ENCODE results near the gene CTSS. TPM values are rescaled to one million over a fixed set of nuclear protein-coding genes. Genes with fewer than 3 reads are reported as not detected.

CTSS gene
- total and polyA plus RNA-seq, 2 experiments from 2014 or later: 1.0 to 2.5 TPM

DNA sequence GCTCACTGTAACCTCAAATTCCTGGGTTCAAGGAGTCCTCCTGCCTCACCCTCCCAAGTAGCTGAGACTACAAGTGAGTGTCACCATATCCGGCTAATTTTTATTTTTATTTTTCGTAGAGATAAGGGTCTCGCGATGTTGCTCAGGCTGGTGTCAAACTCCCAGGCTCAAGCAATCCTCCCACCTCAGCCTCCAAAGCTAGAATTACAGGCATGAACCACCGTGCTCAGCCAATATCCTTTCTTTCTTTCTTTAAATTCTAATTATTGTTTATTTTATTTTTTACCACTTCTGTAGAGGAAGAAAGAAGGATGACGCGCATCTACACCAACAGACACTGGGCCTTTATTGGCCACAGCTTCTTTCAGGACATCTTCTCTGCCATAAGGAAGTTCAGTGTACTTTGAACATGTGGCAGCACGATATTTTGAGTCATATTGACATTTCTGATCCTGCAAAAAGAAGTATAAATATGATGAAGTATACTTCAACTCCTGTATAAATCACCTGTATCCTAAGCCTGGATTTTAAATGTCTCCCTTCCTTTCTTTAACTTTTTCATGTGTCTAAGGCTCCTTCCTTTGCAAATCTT is 15.8 kb downstream of the CTSS start:
- no peak overlapping the region for H2AFZ ChIP-seq
- no peaks in the 10 kb centered on the region for H3K27me3 ChIP-seq (replicated peaks; ENCODE audit: insufficient read depth)
- no peaks in the 10 kb centered on the region for H3K79me2 ChIP-seq (ENCODE audit: insufficient read depth)
- WGBS, 2 experiments (ENCODE audit: low coverage in 1 of 2, low lambda C conversion rate in 2 of 2, missing lambda C conversion rate in 2 of 2): 88 to 95% methylated on average over 8 of the region's 8 CpGs
- no peak overlapping the region for H3K4me2 ChIP-seq (ENCODE audit: unreplicated experiment)
- H3K4me3 ChIP-seq: no peak overlapping the region
- TF ChIP-seq EZH2phosphoT487 (IDR thresholded peaks at IDR 0.05; ENCODE audit: insufficient read depth, low read depth) (no peak), EZH2 (IDR thresholded peaks at IDR 0.05; ENCODE audit: insufficient read depth, poor library complexity, severe bottlenecking) (no peak)
- no peaks in the 10 kb centered on the region for H3F3A ChIP-seq (ENCODE audit: insufficient read depth)
- DNase-seq: no peak
- no peaks in the 10 kb centered on the region for H3K36me3 ChIP-seq (ENCODE audit: low read depth)
- H3K9me2 ChIP-seq (ENCODE audit: insufficient read depth): no peaks in the 10 kb centered on the region
- H3K4me1 ChIP-seq (ENCODE audit: insufficient read depth): no peaks in the 10 kb centered on the region
- no peaks in the 10 kb centered on the region for H4K20me1 ChIP-seq (ENCODE audit: insufficient read depth)
- no peak overlapping the region for H3K9ac ChIP-seq
- in situ Hi-C loops (cut with MboI): no loop called here
- no peaks in the 10 kb centered on the region for H3K9me3 ChIP-seq (ENCODE audit: low read depth)
- no peak overlapping the region for H3K27ac ChIP-seq

DNA sequence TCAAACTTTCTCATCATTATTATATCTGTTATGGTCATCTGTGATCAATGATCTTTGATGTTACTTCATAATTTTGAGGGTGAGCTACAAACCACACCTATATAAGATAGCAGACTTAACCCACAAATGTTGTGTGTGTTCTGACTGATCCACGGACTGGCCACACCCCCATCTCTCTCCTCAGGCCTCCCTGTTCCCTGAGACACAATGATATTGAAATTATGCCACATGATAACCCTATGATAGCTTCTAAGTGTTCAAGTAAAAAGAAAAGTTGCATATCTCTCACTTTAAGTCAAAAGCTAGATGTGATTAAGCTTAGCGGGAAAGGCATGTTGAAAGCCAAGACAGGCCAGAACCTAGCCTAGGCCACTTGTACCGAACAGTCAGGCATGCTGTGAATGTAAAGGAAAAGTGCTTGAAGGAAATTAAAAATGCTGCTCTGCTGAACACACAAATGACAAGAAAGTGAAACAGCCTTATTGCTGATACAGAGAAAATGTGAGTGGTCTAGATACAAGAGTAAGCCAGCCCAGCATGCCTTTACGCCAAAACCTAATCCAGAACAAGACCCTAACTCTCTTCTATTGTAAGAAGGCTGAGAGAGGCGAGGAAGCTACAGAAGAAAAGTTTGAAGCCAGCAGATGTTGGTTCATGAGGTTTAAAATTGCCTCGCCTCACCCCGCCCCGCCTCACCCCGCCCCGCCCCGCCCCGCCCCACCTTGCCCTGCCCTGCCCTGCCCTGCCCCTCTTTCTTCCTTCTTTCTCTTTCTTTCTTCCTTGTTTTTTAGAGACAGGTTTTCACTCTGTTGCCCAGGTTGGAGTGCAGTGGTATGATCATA is 16.5 kb downstream of the CTSS start:
- Histone ChIP-seq H3K79me2 (ENCODE audit: insufficient read depth) (no peaks in the 10 kb centered on the region), H4K20me1 (ENCODE audit: insufficient read depth) (no peaks in the 10 kb centered on the region), H3K27ac (no peak overlapping the region), H3K4me3 (no peak overlapping the region), H3K4me2 (ENCODE audit: unreplicated experiment) (no peak overlapping the region), H3K9me2 (ENCODE audit: insufficient read depth) (no peaks in the 10 kb centered on the region), H3K9me3 (ENCODE audit: low read depth) (no peaks in the 10 kb centered on the region), H3F3A (ENCODE audit: insufficient read depth) (no peaks in the 10 kb centered on the region), H3K36me3 (ENCODE audit: low read depth) (no peaks in the 10 kb centered on the region), H3K9ac (no peak overlapping the region), H2AFZ (no peak overlapping the region), H3K4me1 (ENCODE audit: insufficient read depth) (no peaks in the 10 kb centered on the region), H3K27me3 (replicated peaks; ENCODE audit: insufficient read depth) (no peaks in the 10 kb centered on the region)
- DNase-seq: no peak
- TF ChIP-seq EZH2phosphoT487 (IDR thresholded peaks at IDR 0.05; ENCODE audit: insufficient read depth, low read depth) (no peak), EZH2 (IDR thresholded peaks at IDR 0.05; ENCODE audit: insufficient read depth, poor library complexity, severe bottlenecking) (no peak)
- WGBS, 2 experiments (ENCODE audit: low coverage in 1 of 2, low lambda C conversion rate in 2 of 2, missing lambda C conversion rate in 2 of 2): 86 to 92% methylated on average over 5 to 12 of the region's 12 CpGs
- in situ Hi-C loops (cut with MboI): no loop called here

DNA sequence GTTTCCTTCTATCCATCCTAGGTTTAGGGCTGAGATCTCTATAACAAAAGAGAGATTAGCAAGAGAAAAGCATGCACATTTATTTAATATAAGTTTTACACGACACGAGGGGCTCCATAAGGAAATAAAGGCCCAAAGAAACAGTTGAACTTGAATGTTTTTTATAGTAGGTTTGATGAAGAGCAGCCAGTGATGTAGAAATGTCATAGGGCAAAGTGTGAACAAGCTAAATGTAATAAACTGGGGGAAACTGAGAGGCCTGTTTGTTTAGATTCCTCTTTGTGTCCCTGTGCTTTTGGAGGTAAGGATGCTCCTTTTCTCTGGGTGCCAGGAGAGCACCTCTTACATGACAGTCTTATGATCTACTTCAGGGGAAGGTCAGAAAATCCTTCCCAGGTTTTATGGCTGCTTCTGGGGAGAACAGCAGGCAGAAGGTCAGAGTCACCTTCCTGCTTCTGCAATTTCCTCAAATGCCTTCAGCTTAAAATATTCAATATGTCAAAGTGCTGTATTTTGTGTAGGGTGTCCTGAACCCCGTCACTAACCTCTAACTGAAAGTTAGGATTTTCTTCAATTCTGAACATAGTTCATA is 35.4 kb downstream of the CTSS start:
- DNase-seq: no peak
- H2AFZ ChIP-seq: no peak overlapping the region
- TF ChIP-seq EZH2phosphoT487 (IDR thresholded peaks at IDR 0.05; ENCODE audit: insufficient read depth, low read depth) (no peak), EZH2 (IDR thresholded peaks at IDR 0.05; ENCODE audit: insufficient read depth, poor library complexity, severe bottlenecking) (no peak)
- no peak overlapping the region for H3K4me3 ChIP-seq
- in situ Hi-C loops (cut with MboI): no loop called here
- H3F3A ChIP-seq (ENCODE audit: insufficient read depth): no peaks in the 10 kb centered on the region
- H3K4me2 ChIP-seq (ENCODE audit: unreplicated experiment): no peak overlapping the region
- no peaks in the 10 kb centered on the region for H3K4me1 ChIP-seq (ENCODE audit: insufficient read depth)
- 72 to 81% methylated on average over 3 of the region's 3 CpGs for WGBS, 2 experiments (ENCODE audit: low coverage in 1 of 2, low lambda C conversion rate in 2 of 2, missing lambda C conversion rate in 2 of 2)
- H3K27me3 ChIP-seq (replicated peaks; ENCODE audit: insufficient read depth): no peaks in the 10 kb centered on the region
- H3K9ac ChIP-seq: no peak overlapping the region
- no peaks in the 10 kb centered on the region for H3K9me2 ChIP-seq (ENCODE audit: insufficient read depth)
- H3K27ac ChIP-seq: no peak overlapping the region
- no peaks in the 10 kb centered on the region for H4K20me1 ChIP-seq (ENCODE audit: insufficient read depth)
- no peaks in the 10 kb centered on the region for H3K9me3 ChIP-seq (ENCODE audit: low read depth)
- no peaks in the 10 kb centered on the region for H3K36me3 ChIP-seq (ENCODE audit: low read depth)
- no peaks in the 10 kb centered on the region for H3K79me2 ChIP-seq (ENCODE audit: insufficient read depth)

DNA sequence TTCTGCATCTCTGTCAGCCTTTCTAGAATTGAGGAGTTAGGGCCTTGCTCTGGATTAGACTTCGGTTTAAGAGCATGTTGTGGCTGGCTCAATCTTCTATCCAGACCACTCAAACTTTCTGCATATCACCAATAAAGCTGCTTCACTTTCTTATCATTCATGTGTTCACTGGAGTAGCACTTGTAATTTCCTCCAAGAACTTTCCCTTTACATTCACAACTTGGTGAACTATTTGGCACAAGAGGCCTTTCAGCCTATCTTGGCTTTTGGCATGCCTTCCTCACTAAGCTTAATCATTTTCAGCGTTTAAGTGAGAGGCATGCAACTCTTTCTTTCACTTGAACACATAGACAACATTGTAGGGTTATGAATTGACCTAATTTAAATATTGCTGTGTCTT is 41.2 kb downstream of the CTSS start:
- DNase-seq: no peak
- no peak overlapping the region for H2AFZ ChIP-seq
- H3K9me2 ChIP-seq (ENCODE audit: insufficient read depth): no peaks in the 10 kb centered on the region
- H3K9me3 ChIP-seq (ENCODE audit: low read depth): no peaks in the 10 kb centered on the region
- no peaks in the 10 kb centered on the region for H3K27me3 ChIP-seq (replicated peaks; ENCODE audit: insufficient read depth)
- no peaks in the 10 kb centered on the region for H3F3A ChIP-seq (ENCODE audit: insufficient read depth)
- WGBS, 2 experiments (ENCODE audit: low coverage in 1 of 2, low lambda C conversion rate in 2 of 2, missing lambda C conversion rate in 2 of 2): 49% methylated on average over 2 of the region's 2 CpGs
- H3K4me2 ChIP-seq (ENCODE audit: unreplicated experiment): no peak overlapping the region
- H3K9ac ChIP-seq: no peak overlapping the region
- H3K36me3 ChIP-seq (ENCODE audit: low read depth): no peaks in the 10 kb centered on the region
- H3K4me1 ChIP-seq (ENCODE audit: insufficient read depth): no peaks in the 10 kb centered on the region
- H3K27ac ChIP-seq: no peak overlapping the region
- TF ChIP-seq EZH2phosphoT487 (IDR thresholded peaks at IDR 0.05; ENCODE audit: insufficient read depth, low read depth) (no peak), EZH2 (IDR thresholded peaks at IDR 0.05; ENCODE audit: insufficient read depth, poor library complexity, severe bottlenecking) (no peak)
- no peak overlapping the region for H3K4me3 ChIP-seq
- H3K79me2 ChIP-seq (ENCODE audit: insufficient read depth): no peaks in the 10 kb centered on the region
- H4K20me1 ChIP-seq (ENCODE audit: insufficient read depth): no peaks in the 10 kb centered on the region
- in situ Hi-C loops (cut with MboI): no loop called here
